HL-60/S4 (cell line): ENCODE measurements around the gene KIF23.

Experiments used
- in situ Hi-C: fragments of 300-500 bp; cut with MboI; formaldehyde crosslinking; loops from 2 replicates; pipeline ENCODE4 v1.14.3; 2022; ENCODE audit warnings: low sequenced_read_pairs

Gene KIF23

GRCh38 chr15:69394556-69395282 lies 19.4 kb upstream of the KIF23 start:
- in situ Hi-C loops = no loop called here

GRCh38 chr15:69395460-69395859 lies 18.7 kb upstream of the KIF23 start:
- in situ Hi-C loops = no loop called here

- in situ Hi-C loops = no loop called here
Measured at GRCh38 chr15:69395991-69396390, 18.2 kb upstream of the KIF23 start.

GRCh38 chr15:69398491-69398891 lies 15.7 kb upstream of the KIF23 start:
- in situ Hi-C loops = no loop called here

GRCh38 chr15:69400850-69401249 lies 13.3 kb upstream of the KIF23 start:
- in situ Hi-C loops = loop anchor here (10.0 kb wide), 1 partner anchor 336 kb away; no protein-coding TSS in a partner anchor

GRCh38 chr15:69402816-69403215 lies 11.3 kb upstream of the KIF23 start:
- in situ Hi-C loops = loop anchor here (10.0 kb wide), 1 partner anchor 338 kb away; no protein-coding TSS in a partner anchor

- in situ Hi-C loops = loop anchor here (10.0 kb wide), 1 partner anchor 339 kb away; no protein-coding TSS in a partner anchor
Measured at GRCh38 chr15:69403594-69403993, 10.6 kb upstream of the KIF23 start.

GRCh38 chr15:69405110-69405509 lies 9.0 kb upstream of the KIF23 start:
- in situ Hi-C loops = loop anchor here (10.0 kb wide), 1 partner anchor 340 kb away; no protein-coding TSS in a partner anchor

GRCh38 chr15:69407719-69408400 lies 6.3 kb upstream of the KIF23 start:
- in situ Hi-C loops = loop anchor here (10.0 kb wide), 1 partner anchor 343 kb away; no protein-coding TSS in a partner anchor

GRCh38 chr15:69408841-69409240 lies 5.3 kb upstream of the KIF23 start:
- in situ Hi-C loops = loop anchor here (10.0 kb wide), 1 partner anchor 344 kb away; no protein-coding TSS in a partner anchor

GRCh38 chr15:69410248-69410874 lies 3.8 kb upstream of the KIF23 start:
- in situ Hi-C loops = no loop called here

GRCh38 chr15:69412274-69412673 lies 1.9 kb upstream of the KIF23 start:
- in situ Hi-C loops = no loop called here

GRCh38 chr15:69412701-69413100 lies 1.4 kb upstream of the KIF23 start:
- in situ Hi-C loops = no loop called here

GRCh38 chr15:69414701-69415167 lies 585 bp downstream of the KIF23 start:
- in situ Hi-C loops = no loop called here

GRCh38 chr15:69415381-69415780 lies 1.2 kb downstream of the KIF23 start:
- in situ Hi-C loops = no loop called here

- in situ Hi-C loops = no loop called here
Measured at GRCh38 chr15:69417581-69417980, 3.4 kb downstream of the KIF23 start.

- in situ Hi-C loops = no loop called here
Measured at GRCh38 chr15:69421498-69421897, 7.3 kb downstream of the KIF23 start.

GRCh38 chr15:69422336-69422895 lies 8.3 kb downstream of the KIF23 start:
- in situ Hi-C loops = no loop called here

- in situ Hi-C loops = no loop called here
Measured at GRCh38 chr15:69424001-69424400, 9.9 kb downstream of the KIF23 start.

GRCh38 chr15:69424748-69425413 lies 10.7 kb downstream of the KIF23 start:
- in situ Hi-C loops = no loop called here

- in situ Hi-C loops = no loop called here
Measured at GRCh38 chr15:69433831-69434230, 19.7 kb downstream of the KIF23 start.
